Right lobe of liver (tissue), 4 donors: ENCODE data around the gene TBC1D8.

ENCODE experiments used
- CTCF ChIP-seq, 4 donors: fragments of 200-600 bp in 3 of 4; fragments of 450-650 bp in 1 of 4; IDR thresholded peaks; one replicate each; pipeline versions ENCODE4 v1.5.1 to v1.8.0; 2016 to 2022; ENCODE audit warnings: antibody characterized with exemption in 4 of 4, mild to moderate bottlenecking in 2 of 4
- POLR2A ChIP-seq: fragments of 450-650 bp; IDR thresholded peaks from one replicate; pipeline ENCODE4 v1.6.1; 2017; ENCODE audit warnings: antibody characterized with exemption, mild to moderate bottlenecking
- donor health status: DM: no; HTN: no; CAD: no.
- donor health status: DM: no; HTN: no; CAD: no.
- donor health status: DM: no; HTN: yes; CAD: no.

GRCh38 chr2:101048756-101049155 is 102.4 kb downstream of the TBC1D8 start:
- TF ChIP-seq CTCF (IDR thresholded peaks at IDR 0.05) (no peak), POLR2A (no peak)
